Kidney (tissue), 14 donors: ENCODE results near the gene LCN15. TPM values are rescaled to one million over a fixed set of nuclear protein-coding genes. Genes with fewer than 3 reads are reported as not detected.

Experiments used
- DNase-seq, 5 donors: peaks; one replicate each; pipeline ENCODE4 v3.0.0-alpha.2; 2013 to 2020
- FAIRE-seq: peaks from 2 replicates; lab custom pipeline; 2012; peaks lifted over from hg19 to GRCh38; lab: Jason Lieb, UNC
- H3K27ac ChIP-seq, 2 donors: one replicate each; pipeline ENCODE4 v1.7.0; 2013; ENCODE audit warnings: low read depth in 2 of 2, low read length in 2 of 2, inconsistent platforms in 1 of 2
- H3K27me3 ChIP-seq: one replicate; pipeline ENCODE4 v1.7.1; 2013; ENCODE audit warnings: low read length, inconsistent platforms; ENCODE audit not compliant: control insufficient read depth, insufficient read depth
- H3K36me3 ChIP-seq, 3 donors: one replicate each; pipeline versions ENCODE4 v1.7.0 to v1.7.1; 2013; ENCODE audit warnings: low read length in 3 of 3, control low read depth in 1 of 3, inconsistent platforms in 1 of 3; ENCODE audit not compliant: insufficient read depth in 3 of 3, control insufficient read depth in 2 of 3
- H3K4me1 ChIP-seq, 3 donors: one replicate each; pipeline versions ENCODE4 v1.7.0 to v1.7.1; 2013; ENCODE audit warnings: low read length in 3 of 3, inconsistent platforms in 1 of 3, low read depth in 1 of 3; ENCODE audit not compliant: control insufficient read depth in 2 of 3, insufficient read depth in 2 of 3
- H3K4me3 ChIP-seq, 3 donors: one replicate each; pipeline versions ENCODE4 v1.7.0 to v1.8.1; 2013; ENCODE audit warnings: low read length in 3 of 3, control low read depth in 1 of 3, inconsistent platforms in 1 of 3
- H3K9ac ChIP-seq, 3 donors: one replicate each; pipeline versions ENCODE4 v1.7.0 to v1.7.1; 2013; ENCODE audit warnings: low read length in 3 of 3, control low read depth in 1 of 3, inconsistent platforms in 1 of 3
- H3K9me3 ChIP-seq, 3 donors: one replicate each; pipeline versions ENCODE4 v1.7.0 to v1.7.1; 2013; ENCODE audit warnings: low read length in 3 of 3, control low read depth in 1 of 3, inconsistent platforms in 1 of 3; ENCODE audit not compliant: control insufficient read depth in 2 of 3, insufficient read depth in 1 of 3
- CTCF ChIP-seq: IDR thresholded peaks from 3 replicates; pipeline ENCODE4 v1.5.1; 2012; ENCODE audit warnings: mild to moderate bottlenecking, moderate library complexity, borderline replicate concordance; ENCODE audit not compliant: insufficient read depth; ENCODE audit errors: extremely low read depth
- intact Hi-C: fragments of 100-400 bp; cut with DNase I; formaldehyde crosslinking; loops from one replicate; pipeline ENCODE4 v1.11.1; 2022
- polyA plus RNA-seq: library from polyadenylated mRNA; stranded (reverse); fragments of 350-450 nt; fragmentation: Illumina TruSeq; extraction: RNeasy Lipid Tissue Mini Kit (QIAGEN cat#74804); gene quantifications from one replicate; pipeline ENCODE4 v1.2.3, GENCODE V29; 2014; ENCODE audit warnings: low read depth, low replicate concordance; ENCODE audit not compliant: insufficient read depth
- total RNA-seq: library from RNA; stranded (reverse); fragmentation: NEBNext Ultra II Directional; extraction: Animal tissue kit (Norgen Biotek cat#: 25700); gene quantifications from one replicate; pipeline ENCODE4 v1.2.1, GENCODE V29; 2021
- donor health status: control.
- donor health status: control.
- donor health status: control.
- donor health status: control.
- donor health status: control.
- donor health status: DM: yes; HTN: yes; CAD: no.
- donor health status: Normal renal cell carcinoma (clear cell type).

Gene LCN15
- total and polyA plus RNA-seq, 2 donors from 2014 or later: not detected

GRCh38 chr9:136794281-136794999 is 30.1 kb upstream of the LCN15 start:
- Histone ChIP-seq H3K27ac (no peak overlapping the region), H3K36me3 (peaks cover 0 to 3% (median 3%) of the 10 kb centered on the region in 3 donors), H3K27me3 (no peaks in the 10 kb centered on the region), H3K9me3 (no peaks in the 10 kb centered on the region), H3K9ac (no peak overlapping the region), H3K4me1 (peaks cover 6 to 26% (median 6%) of the 10 kb centered on the region in 3 donors), H3K4me3 (no peak overlapping the region)
- no peak for TF ChIP-seq CTCF
- FAIRE-seq: no peak
- intact Hi-C loops: loop anchor here (10.0 kb wide), 1 partner anchor 150 kb away; the partner anchor contains the start of genes C8G and FBXW5
- DNase-seq: peak in 1 of 5 donors; percentile 68

- H3K4me1 ChIP-seq: peaks cover 6 to 20% (median 6%) of the 10 kb centered on the region in 3 donors
- TF ChIP-seq CTCF: no peak
- H3K27ac ChIP-seq: no peak overlapping the region
- DNase-seq: peak in 1 of 5 donors; percentile 75
- H3K9me3 ChIP-seq: no peaks in the 10 kb centered on the region
- no peaks in the 10 kb centered on the region for H3K27me3 ChIP-seq
- H3K4me3 ChIP-seq: no peak overlapping the region
- H3K9ac ChIP-seq: no peak overlapping the region
- no peak for FAIRE-seq
- H3K36me3 ChIP-seq: peaks cover 0 to 3% (median 3%) of the 10 kb centered on the region in 3 donors
- intact Hi-C loops: loop anchor here (10.0 kb wide), 1 partner anchor 151 kb away; the partner anchor contains the start of genes C8G and FBXW5
Measured at GRCh38 chr9:136793086-136793946, 29.0 kb upstream of the LCN15 start.

GRCh38 chr9:136792321-136793085 is 28.2 kb upstream of the LCN15 start:
- Histone ChIP-seq H3K4me1 (peaks cover 6 to 20% (median 6%) of the 10 kb centered on the region in 3 donors), H3K27ac (peak overlapping the region; percentile 95 to 97)

More at GRCh38 chr9:136792321-136793085, 28.2 kb upstream of the LCN15 start:
- no peak for TF ChIP-seq CTCF
- Histone ChIP-seq H3K9ac (peak overlapping the region in 1 of 3 donors; percentile 85), H3K36me3 (peaks cover 0 to 3% (median 3%) of the 10 kb centered on the region in 3 donors), H3K9me3 (no peaks in the 10 kb centered on the region), H3K27me3 (no peaks in the 10 kb centered on the region), H3K4me3 (peak overlapping the region in 1 of 3 donors; percentile 87)
- DNase-seq (peak in 2 of 5 donors; percentile 72 to 81), FAIRE-seq (no peak)
- intact Hi-C loops: loop anchor here (10.0 kb wide), 1 partner anchor 152 kb away; the partner anchor contains the start of genes C8G and FBXW5
